K562 (cell line): ENCODE results near the gene ANTKMT. TPM values are rescaled to one million over a fixed set of nuclear protein-coding genes. Genes with fewer than 3 reads are reported as not detected.

Experiments used
- ATF1 ChIP-seq, 2 experiments: fragments of 450-650 bp in 1 of 2; IDR thresholded peaks; 2 replicates each; pipeline ENCODE4 v1.6.1; 2016; ENCODE audit warnings: missing compliant biosample characterization in 1 of 2, missing genetic modification characterization in 1 of 2
- BCOR ChIP-seq: fragments of 450-650 bp; IDR thresholded peaks from 2 replicates; pipeline ENCODE4 v1.6.1; 2016
- CHAMP1 ChIP-seq: fragments of 450-650 bp; IDR thresholded peaks from 2 replicates; pipeline ENCODE4 v1.6.1; 2016; ENCODE audit warnings: mild to moderate bottlenecking
- DMBX1 ChIP-seq: fragments of 250-450 bp; sonication (Bioruptor Pico); IDR thresholded peaks from 2 replicates; pipeline ENCODE4 v1.8.0; 2022; ENCODE audit warnings: inconsistent platforms, mild to moderate bottlenecking, moderate library complexity, borderline replicate concordance
- E2F1 ChIP-seq: sonication (generic); formaldehyde crosslinking; IDR thresholded peaks from 2 replicates; pipeline ENCODE4 v1.8.1; 2023; ENCODE audit warnings: mild to moderate bottlenecking, missing genetic modification reagents, moderate library complexity
- GABPB2 ChIP-seq: fragments of 250-450 bp; sonication (Bioruptor Pico); conservative IDR thresholded peaks from 2 replicates; pipeline ENCODE4 v1.5.1; 2021; ENCODE audit warnings: mild to moderate bottlenecking
- GATAD2A ChIP-seq: fragments of 450-650 bp; IDR thresholded peaks from 2 replicates; pipeline ENCODE4 v1.6.1; 2017
- HDAC6 ChIP-seq: IDR thresholded peaks from 2 replicates; pipeline ENCODE4 v1.6.1; 2012; ENCODE audit warnings: low read depth, mild to moderate bottlenecking, control low read depth, inconsistent platforms, low read length, moderate library complexity
- KLF13 ChIP-seq: fragments of 450-650 bp; IDR thresholded peaks from 2 replicates; pipeline ENCODE4 v1.6.1; 2016; ENCODE audit warnings: missing genetic modification characterization, low read depth, mild to moderate bottlenecking, missing compliant biosample characterization, moderate library complexity, borderline replicate concordance
- NFYB ChIP-seq: IDR thresholded peaks from 2 replicates; pipeline ENCODE4 v1.6.1; 2011; ENCODE audit warnings: mild to moderate bottlenecking, moderate library complexity; ENCODE audit not compliant: insufficient read length; ENCODE audit errors: extremely low read depth
- NONO ChIP-seq, 2 experiments: fragments of 200-400 bp in 1 of 2; fragments of 450-650 bp in 1 of 2; formaldehyde crosslinking in 1 of 2; IDR thresholded peaks; 2 replicates each; pipeline ENCODE4 v1.6.1; 2017; ENCODE audit warnings: low read depth in 2 of 2, mild to moderate bottlenecking in 2 of 2, moderate library complexity in 2 of 2, low read length in 1 of 2
- RBM14 ChIP-seq: fragments of 200-400 bp; formaldehyde crosslinking; IDR thresholded peaks from 2 replicates; pipeline ENCODE4 v1.6.1; 2018; ENCODE audit warnings: low read depth, mild to moderate bottlenecking, low read length, moderate library complexity, borderline replicate concordance; ENCODE audit not compliant: insufficient read depth
- STAT6 ChIP-seq: sonication (generic); formaldehyde crosslinking; IDR thresholded peaks from 2 replicates; pipeline ENCODE4 v1.8.1; 2023; ENCODE audit warnings: mild to moderate bottlenecking, missing genetic modification reagents
- TCF3 ChIP-seq: sonication (generic); formaldehyde crosslinking; IDR thresholded peaks from 2 replicates; pipeline ENCODE4 v1.4.0; 2020; ENCODE audit warnings: mild to moderate bottlenecking, missing genetic modification reagents
- TOE1 ChIP-seq, 2 experiments: fragments of 450-650 bp in 1 of 2; sonication (generic) in 1 of 2; formaldehyde crosslinking in 1 of 2; IDR thresholded peaks; 2 replicates each; pipeline versions ENCODE4 v1.7.1 to v1.8.0; 2016 to 2022; ENCODE audit warnings: borderline replicate concordance in 2 of 2, mild to moderate bottlenecking in 2 of 2, antibody characterized with exemption in 1 of 2, inconsistent platforms in 1 of 2, low read depth in 1 of 2, missing genetic modification reagents in 1 of 2, moderate library complexity in 1 of 2
- ZNF75A ChIP-seq: fragments of 450-650 bp; formaldehyde crosslinking; IDR thresholded peaks from 2 replicates; pipeline ENCODE4 v1.4.0; 2020; ENCODE audit warnings: mild to moderate bottlenecking
- ZNF780A ChIP-seq: fragments of 250-450 bp; sonication (Bioruptor Pico); IDR thresholded peaks from 2 replicates; pipeline ENCODE4 v1.5.0; 2021; ENCODE audit warnings: mild to moderate bottlenecking
- polyA plus RNA-seq, 8 experiments: library from polyadenylated mRNA; depleted of rRNA in 4 of 8; stranded (reverse) in 5 of 8; unstranded in 3 of 8; fragments of >200 nt; fragmentation: Nextera tagmentation in 2 of 8; fragmentation: Illumina TruSeq in 1 of 8; extraction: Ambion mirVana in 2 of 8; extraction: Trizol in 1 of 8; gene quantifications; 2 replicates each; pipeline versions ENCODE4 v1.2.1 to v1.2.3, GENCODE V29; 2011 to 2014; ENCODE audit warnings: inconsistent platforms in 1 of 8, missing spikeins in 1 of 8
- total RNA-seq, 7 experiments: library from RNA; depleted of rRNA in 6 of 7; stranded (reverse); fragments of >200 nt in 6 of 7; fragmentation: Illumina TruSeq in 2 of 7; extraction: Trizol in 2 of 7; gene quantifications; 2 replicates each; pipeline versions ENCODE4 v1.2.1 to v1.2.3, GENCODE V29; 2011 to 2021; ENCODE audit warnings: low replicate concordance in 1 of 7
- TF ChIP-seq, protein P1 (sequence below): fragments of 450-650 bp; formaldehyde crosslinking; IDR thresholded peaks from 2 replicates; pipeline ENCODE4 v1.4.0; 2020; ENCODE audit warnings: mild to moderate bottlenecking, moderate library complexity

ANTKMT gene
- total and polyA plus RNA-seq, 9 of the 15 experiments (the other 6 are each of a cell fraction or from before 2014, with no cell fraction given), result 0.58 to 217 (median 19.1) TPM

DNA sequence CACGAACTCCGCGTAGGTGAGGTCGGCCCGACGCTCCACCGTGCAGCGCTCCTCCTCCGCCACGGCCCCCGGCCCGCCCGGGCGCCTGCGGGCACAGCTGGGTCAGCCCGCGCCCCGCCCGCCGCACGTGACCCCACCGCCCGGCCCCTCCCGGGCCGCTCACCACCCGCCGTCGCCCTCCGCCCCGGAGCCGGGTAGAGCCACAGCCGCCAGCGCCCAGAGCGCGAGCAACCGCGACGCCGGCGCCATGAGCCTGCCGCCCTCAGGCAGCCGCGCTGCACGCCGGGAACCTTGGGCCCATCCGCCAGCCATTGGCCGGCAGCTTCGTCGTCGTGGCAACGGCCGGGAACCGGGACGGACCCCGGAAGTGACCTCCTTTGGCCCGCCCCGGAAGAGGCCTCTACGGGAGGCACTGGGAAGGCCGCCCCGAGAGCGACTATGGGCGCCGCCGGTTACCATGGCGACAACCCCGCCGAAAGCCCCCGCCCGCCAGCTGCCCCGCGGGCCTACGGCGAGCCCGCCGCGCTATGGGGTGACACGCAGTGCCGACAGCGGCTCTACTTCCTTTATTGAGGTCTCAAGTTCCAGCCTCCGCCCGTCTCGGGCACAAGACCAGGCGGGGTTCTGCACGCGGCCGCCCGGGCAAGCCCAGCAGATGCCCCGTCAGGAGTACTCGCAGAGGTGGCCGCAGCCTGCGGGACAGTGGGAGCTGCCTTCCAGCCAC lies 36.7 kb upstream of the ANTKMT start, which contains the start of gene JMJD8 (continued):
- TF ChIP-seq, protein P1, sequence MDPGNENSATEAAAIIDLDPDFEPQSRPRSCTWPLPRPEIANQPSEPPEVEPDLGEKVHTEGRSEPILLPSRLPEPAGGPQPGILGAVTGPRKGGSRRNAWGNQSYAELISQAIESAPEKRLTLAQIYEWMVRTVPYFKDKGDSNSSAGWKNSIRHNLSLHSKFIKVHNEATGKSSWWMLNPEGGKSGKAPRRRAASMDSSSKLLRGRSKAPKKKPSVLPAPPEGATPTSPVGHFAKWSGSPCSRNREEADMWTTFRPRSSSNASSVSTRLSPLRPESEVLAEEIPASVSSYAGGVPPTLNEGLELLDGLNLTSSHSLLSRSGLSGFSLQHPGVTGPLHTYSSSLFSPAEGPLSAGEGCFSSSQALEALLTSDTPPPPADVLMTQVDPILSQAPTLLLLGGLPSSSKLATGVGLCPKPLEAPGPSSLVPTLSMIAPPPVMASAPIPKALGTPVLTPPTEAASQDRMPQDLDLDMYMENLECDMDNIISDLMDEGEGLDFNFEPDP (CRISPR knock-in tag), result no peak
- TF ChIP-seq ZNF780A (CRISPR knock-in tag), result no peak
- TF ChIP-seq ZNF75A (CRISPR knock-in tag), result no peak
- no peak for TF ChIP-seq GABPB2 (CRISPR knock-in tag)
- TF ChIP-seq E2F1, result no peak
- TF ChIP-seq DMBX1 (CRISPR knock-in tag), result no peak
- TF ChIP-seq NONO (IDR thresholded peaks at IDR 0.05; ENCODE audit: low read depth in 2 of 2, low read length in 1 of 2), result peak; percentile 70 to 86; a peak in 3 of 4 replicates
- no peak for TF ChIP-seq CHAMP1
- peak; percentile 83 for TF ChIP-seq NFYB
- TF ChIP-seq HDAC6, result no peak
- TF ChIP-seq RBM14, result no peak
- no peak for TF ChIP-seq STAT6 (CRISPR knock-in tag)
- TF ChIP-seq TOE1 (IDR thresholded peaks at IDR 0.05; ENCODE audit: borderline replicate concordance), result no peak
- no peak for TF ChIP-seq TOE1 (CRISPR knock-in tag; IDR thresholded peaks at IDR 0.05; ENCODE audit: borderline replicate concordance, low read depth)
- no peak for TF ChIP-seq ATF1 (CRISPR knock-in tag; IDR thresholded peaks at IDR 0.05)
- peak; percentile 71 for TF ChIP-seq ATF1 (tag; IDR thresholded peaks at IDR 0.05)
- TF ChIP-seq GATAD2A, result 0 out of 2 replicates have a peak, but pooled peaks have one; percentile 24
- no peak for TF ChIP-seq BCOR
- TF ChIP-seq TCF3 (CRISPR knock-in tag), result no peak
- TF ChIP-seq KLF13 (tag), result no peak
